ENCODE measurements around the gene TPD52L1.

The TPD52L1 gene

GRCh38 chr6:125237764-125238163 is 84.2 kb downstream of the TPD52L1 start:
- no peak for DNase-seq (ENCODE audit: low spot score)

GRCh38 chr6:125245109-125245508 is 91.5 kb downstream of the TPD52L1 start:
- DNase-seq (ENCODE audit: low spot score): no peak
- no peak for TF ChIP-seq CTCF (IDR thresholded peaks at IDR 0.05; ENCODE audit: extremely low read depth, missing control alignments)

More at GRCh38 chr6:125237764-125238163, 84.2 kb downstream of the TPD52L1 start:
- TF ChIP-seq CTCF (IDR thresholded peaks at IDR 0.05; ENCODE audit: extremely low read depth, missing control alignments): no peak

GRCh38 chr6:125245523-125246264 is 92.1 kb downstream of the TPD52L1 start:
- DNase-seq (ENCODE audit: low spot score): no peak
- TF ChIP-seq CTCF (IDR thresholded peaks at IDR 0.05; ENCODE audit: extremely low read depth, missing control alignments): no peak

GRCh38 chr6:125246566-125246965 is 93.0 kb downstream of the TPD52L1 start:
- TF ChIP-seq CTCF (IDR thresholded peaks at IDR 0.05; ENCODE audit: extremely low read depth, missing control alignments): no peak
- DNase-seq (ENCODE audit: low spot score): no peak

- no peak for TF ChIP-seq CTCF (IDR thresholded peaks at IDR 0.05; ENCODE audit: extremely low read depth, missing control alignments)
- DNase-seq (ENCODE audit: low spot score): no peak
Observed at GRCh38 chr6:125248136-125248535, 94.6 kb downstream of the TPD52L1 start.

- DNase-seq (ENCODE audit: low spot score): no peak
- TF ChIP-seq CTCF (IDR thresholded peaks at IDR 0.05; ENCODE audit: extremely low read depth, missing control alignments): no peak
Observed at GRCh38 chr6:125250511-125250910, 96.9 kb downstream of the TPD52L1 start.

GRCh38 chr6:125251516-125252220 is 98.1 kb downstream of the TPD52L1 start:
- TF ChIP-seq CTCF (IDR thresholded peaks at IDR 0.05; ENCODE audit: extremely low read depth, missing control alignments): no peak
- no peak for DNase-seq (ENCODE audit: low spot score)
